Cardiac ventricle fibroblast (primary cell): Measurements from ENCODE around the gene CYB561A3. TPM values are rescaled to one million over a fixed set of nuclear protein-coding genes. Genes with fewer than 3 reads are reported as not detected.

Experiments used
- total RNA-seq: library from RNA; depleted of rRNA; stranded (reverse); fragments of >200 nt; gene quantifications from 2 replicates; pipeline ENCODE4 v1.2.3, GENCODE V29; 2015

Gene CYB561A3, protein sequence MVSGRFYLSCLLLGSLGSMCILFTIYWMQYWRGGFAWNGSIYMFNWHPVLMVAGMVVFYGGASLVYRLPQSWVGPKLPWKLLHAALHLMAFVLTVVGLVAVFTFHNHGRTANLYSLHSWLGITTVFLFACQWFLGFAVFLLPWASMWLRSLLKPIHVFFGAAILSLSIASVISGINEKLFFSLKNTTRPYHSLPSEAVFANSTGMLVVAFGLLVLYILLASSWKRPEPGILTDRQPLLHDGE
- total RNA-seq = 64.8 and 89.7 TPM in 2 replicates

DNA sequence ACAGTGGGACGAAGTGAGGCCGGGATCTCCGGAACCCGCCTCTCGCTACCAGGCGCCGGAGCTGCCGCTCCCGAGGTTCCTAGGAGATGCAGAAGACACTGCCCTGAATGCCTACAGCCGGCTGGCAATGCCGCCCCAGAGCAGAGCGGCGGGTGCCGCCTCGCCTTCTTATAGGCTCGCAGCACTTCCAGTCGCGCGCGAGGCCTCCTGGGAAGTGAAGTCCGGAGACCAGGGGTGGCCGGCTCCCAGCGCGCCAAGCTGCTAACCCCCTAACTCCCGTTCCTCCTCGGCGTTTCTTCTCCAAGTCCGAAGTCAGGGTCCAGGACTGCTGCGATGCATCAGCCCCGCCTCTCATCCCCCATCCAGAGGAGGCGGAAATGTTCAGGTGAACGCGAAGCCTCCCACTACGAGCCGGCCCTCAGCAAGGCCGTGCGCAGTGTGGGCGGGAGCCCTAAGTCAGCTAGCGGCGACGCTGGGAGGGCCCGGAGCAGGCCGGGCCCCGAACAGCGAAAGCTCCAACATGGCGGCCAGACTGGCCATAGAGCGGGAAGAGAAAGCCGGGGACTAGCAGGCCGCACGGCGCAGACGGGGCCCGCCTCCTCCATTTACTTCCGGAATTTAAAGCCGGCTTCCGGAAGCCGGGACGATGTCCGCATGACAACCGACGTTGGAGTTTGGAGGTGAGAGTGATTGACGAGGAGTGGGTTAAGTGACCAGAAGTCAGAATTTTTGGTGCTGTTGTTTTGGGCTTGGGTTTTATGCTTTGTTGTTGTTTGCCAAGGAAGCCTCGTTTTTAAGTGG lies at the start of gene CYB561A3, which contains the start of gene TMEM138:
Gene CYB561A3 (minus strand): TSS at position 142 of the 801 bp plus-strand sequence. CDS start 5,169 bp downstream, outside the sequence.
Gene TMEM138 (plus strand): TSS at position 634 of the 801 bp plus-strand sequence. CDS start 2,017 bp downstream, outside the sequence.

DNA sequence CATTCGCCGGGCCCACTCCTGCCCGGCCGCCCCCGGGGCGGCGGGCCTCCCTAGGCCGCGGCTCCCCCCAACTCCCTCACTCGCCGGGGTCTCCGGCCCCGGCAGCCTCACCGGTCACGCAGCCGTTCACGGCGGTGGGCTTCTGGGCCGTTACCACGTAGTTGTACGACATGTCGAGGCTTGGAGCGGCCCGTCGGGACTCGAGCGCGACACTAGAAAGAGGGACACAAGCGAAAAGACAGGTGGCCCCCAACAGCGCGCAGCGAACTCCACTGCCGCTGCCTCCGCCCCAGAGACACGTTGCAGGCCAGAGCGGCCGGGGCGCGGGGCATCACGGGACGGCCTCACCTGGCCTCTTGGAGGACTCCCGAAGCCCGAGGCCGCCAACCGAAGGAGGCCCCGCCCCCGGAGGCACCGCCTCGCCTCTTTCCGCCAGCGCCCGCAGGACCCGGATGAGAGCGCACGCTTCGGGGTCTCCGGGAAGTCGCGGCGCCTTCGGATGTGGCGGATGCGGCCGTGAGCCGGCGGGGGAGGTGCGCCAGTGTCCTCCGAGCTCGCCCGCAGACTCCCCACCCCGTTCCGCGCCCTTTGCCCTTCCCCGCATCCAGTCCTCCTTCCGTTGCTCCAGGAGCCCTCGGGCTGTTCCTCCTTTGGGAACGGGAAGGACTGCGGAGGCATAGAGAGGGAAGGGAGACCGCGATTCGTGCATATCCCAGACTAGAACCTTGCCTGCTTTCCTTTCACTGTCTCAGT lies 28.7 kb downstream of the CYB561A3 start, which contains the start of the genes DDB1 and TKFC:
Gene DDB1 (minus strand): TSS at position 309 of the 753 bp plus-strand sequence. CDS start 137 bp downstream, at position 172.
Gene TKFC (plus strand): TSS at position 432 of the 753 bp plus-strand sequence. CDS start 1,501 bp downstream, outside the sequence.

Other genes with a start within 250 kb of the CYB561A3 start
- 6.0 and 8.5 TPM in 2 replicates for gene VPS37C, start 200.5 kb downstream of the CYB561A3 start, total RNA-seq
- gene PGA3, start 158.4 kb downstream of the CYB561A3 start, total RNA-seq = not detected in 2 replicates
- not detected in 2 replicates for gene PGA4, start 139.5 kb downstream of the CYB561A3 start, total RNA-seq
- gene PGA5, start 120.7 kb downstream of the CYB561A3 start, total RNA-seq = not detected in 2 replicates
- 16.8 and 19.4 TPM in 2 replicates for gene VWCE, start 66.6 kb downstream of the CYB561A3 start, total RNA-seq
- 217 and 223 TPM in 2 replicates for gene DDB1, start 28.8 kb downstream of the CYB561A3 start, total RNA-seq
- 29.1 and 33.9 TPM in 2 replicates for gene TKFC, start 28.7 kb downstream of the CYB561A3 start, total RNA-seq
- gene TMEM138, start 492 bp upstream of the CYB561A3 start, total RNA-seq = 15.7 and 33.9 TPM in 2 replicates
- gene TMEM216, start 30.7 kb upstream of the CYB561A3 start, total RNA-seq = 14.2 and 18.2 TPM in 2 replicates
- 21.5 and 24.0 TPM in 2 replicates for gene CPSF7, start 68.1 kb upstream of the CYB561A3 start, total RNA-seq
- gene SDHAF2, start 68.2 kb upstream of the CYB561A3 start, total RNA-seq = 28.4 and 53.7 TPM in 2 replicates
- not detected in 2 replicates for gene LRRC10B, start 146.9 kb upstream of the CYB561A3 start, total RNA-seq
- gene SYT7, start 219.2 kb upstream of the CYB561A3 start, total RNA-seq = 2.2 and 3.8 TPM in 2 replicates